DND-41 (cell line): ENCODE measurements around the gene NEBL.

ENCODE experiments used
- ATAC-seq: fragments of 200-7000 bp; cut with Tn5 transposase; 3 replicates; pipeline ENCODE4 v1.9.1; 2021; ENCODE audit warnings: low read depth; ENCODE audit not compliant: insufficient read depth
- DNase-seq: peaks from one replicate; pipeline ENCODE4 v3.0.0-alpha.2; 2020
- H2AFZ ChIP-seq: 2 replicates; pipeline ENCODE4 v1.6.0; 2012; ENCODE audit warnings: low read depth, low read length
- H3K27ac ChIP-seq: 2 replicates; pipeline ENCODE4 v1.5.1; 2012; ENCODE audit warnings: low read length, inconsistent platforms
- H3K27me3 ChIP-seq: fragments of 200-600 bp; sonication (generic); 2 replicates; pipeline ENCODE4 v1.6.0; 2012; ENCODE audit warnings: low read length, mild to moderate bottlenecking, inconsistent platforms; ENCODE audit not compliant: insufficient read depth, poor library complexity
- H3K36me3 ChIP-seq: 2 replicates; pipeline ENCODE4 v1.5.1; 2012; ENCODE audit warnings: low read length, inconsistent platforms; ENCODE audit not compliant: insufficient read depth
- H3K4me1 ChIP-seq: 2 replicates; pipeline ENCODE4 v1.5.1; 2012; ENCODE audit warnings: mild to moderate bottlenecking, low read length; ENCODE audit not compliant: insufficient read depth
- H3K4me2 ChIP-seq: 2 replicates; pipeline ENCODE4 v1.6.0; 2012; ENCODE audit warnings: mild to moderate bottlenecking, moderate library complexity, low read length, inconsistent platforms; ENCODE audit not compliant: insufficient read depth
- H3K4me3 ChIP-seq, 2 experiments: fragments of 200-600 bp in 1 of 2; shearing (Covaris generic) in 1 of 2; 2 replicates each; pipeline ENCODE4 v1.5.1; 2012 to 2016; ENCODE audit warnings: inconsistent platforms in 2 of 2, low read length in 2 of 2, mild to moderate bottlenecking in 2 of 2, low read depth in 1 of 2, moderate library complexity in 1 of 2
- H3K79me2 ChIP-seq: 2 replicates; pipeline ENCODE4 v1.6.0; 2012; ENCODE audit warnings: low read length, inconsistent platforms; ENCODE audit not compliant: insufficient read depth
- H3K9ac ChIP-seq: 2 replicates; pipeline ENCODE4 v1.6.0; 2012; ENCODE audit warnings: low read depth, mild to moderate bottlenecking, inconsistent platforms, low read length, moderate library complexity
- H3K9me3 ChIP-seq: 2 replicates; pipeline ENCODE4 v1.5.1; 2012; ENCODE audit warnings: low read length, moderate library complexity, mild to moderate bottlenecking, inconsistent platforms; ENCODE audit not compliant: insufficient read depth, severe bottlenecking
- H4K20me1 ChIP-seq: 2 replicates; pipeline ENCODE4 v1.6.0; 2012; ENCODE audit warnings: low read length; ENCODE audit not compliant: insufficient read depth
- EZH2 ChIP-seq: IDR thresholded peaks from 3 replicates; pipeline ENCODE4 v1.6.1; 2012; ENCODE audit warnings: borderline replicate concordance, low read depth, mild to moderate bottlenecking, moderate library complexity, low read length, inconsistent platforms; ENCODE audit not compliant: severe bottlenecking
- TF ChIP-seq, protein P1 (sequence below): IDR thresholded peaks from 2 replicates; pipeline ENCODE4 v1.5.1; 2012; ENCODE audit warnings: borderline replicate concordance, low read length, moderate library complexity, mild to moderate bottlenecking; ENCODE audit not compliant: poor library complexity, severe bottlenecking; ENCODE audit errors: extremely low read depth

Gene NEBL

DNA sequence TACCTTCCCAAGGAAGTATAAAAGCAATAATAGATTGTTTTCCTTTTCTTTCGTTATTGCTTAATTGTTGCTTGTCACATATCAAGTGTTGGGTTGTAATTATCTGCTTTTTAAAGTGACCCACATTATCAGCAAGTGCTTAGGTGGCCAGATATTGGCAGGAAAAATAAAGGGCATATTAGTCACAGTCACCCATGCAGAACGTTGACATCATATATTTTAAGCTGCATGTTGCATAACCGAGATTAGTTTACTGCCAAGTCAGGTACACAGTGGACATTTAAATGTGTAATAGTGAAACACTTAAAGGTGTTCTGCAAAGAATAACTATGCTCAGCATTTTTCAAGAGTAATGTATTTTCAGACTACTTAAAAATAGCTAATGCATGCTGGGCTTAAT is 11.4 kb downstream of the NEBL start:
- DNase-seq (no peak), ATAC-seq (no peak)
- H3K9ac ChIP-seq, result no peak overlapping the region
- no peaks in the 10 kb centered on the region for H3K27me3 ChIP-seq
- no peak for TF ChIP-seq EZH2
- TF ChIP-seq, protein P1, sequence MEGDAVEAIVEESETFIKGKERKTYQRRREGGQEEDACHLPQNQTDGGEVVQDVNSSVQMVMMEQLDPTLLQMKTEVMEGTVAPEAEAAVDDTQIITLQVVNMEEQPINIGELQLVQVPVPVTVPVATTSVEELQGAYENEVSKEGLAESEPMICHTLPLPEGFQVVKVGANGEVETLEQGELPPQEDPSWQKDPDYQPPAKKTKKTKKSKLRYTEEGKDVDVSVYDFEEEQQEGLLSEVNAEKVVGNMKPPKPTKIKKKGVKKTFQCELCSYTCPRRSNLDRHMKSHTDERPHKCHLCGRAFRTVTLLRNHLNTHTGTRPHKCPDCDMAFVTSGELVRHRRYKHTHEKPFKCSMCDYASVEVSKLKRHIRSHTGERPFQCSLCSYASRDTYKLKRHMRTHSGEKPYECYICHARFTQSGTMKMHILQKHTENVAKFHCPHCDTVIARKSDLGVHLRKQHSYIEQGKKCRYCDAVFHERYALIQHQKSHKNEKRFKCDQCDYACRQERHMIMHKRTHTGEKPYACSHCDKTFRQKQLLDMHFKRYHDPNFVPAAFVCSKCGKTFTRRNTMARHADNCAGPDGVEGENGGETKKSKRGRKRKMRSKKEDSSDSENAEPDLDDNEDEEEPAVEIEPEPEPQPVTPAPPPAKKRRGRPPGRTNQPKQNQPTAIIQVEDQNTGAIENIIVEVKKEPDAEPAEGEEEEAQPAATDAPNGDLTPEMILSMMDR, result no peak
- H3K27ac ChIP-seq, result no peak overlapping the region
- H3K9me3 ChIP-seq, result no peaks in the 10 kb centered on the region
- no peaks in the 10 kb centered on the region for H3K79me2 ChIP-seq
- H4K20me1 ChIP-seq, result no peaks in the 10 kb centered on the region
- H3K36me3 ChIP-seq, result no peaks in the 10 kb centered on the region
- no peak overlapping the region for H2AFZ ChIP-seq
- H3K4me3 ChIP-seq, result no peak overlapping the region
- no peak overlapping the region for H3K4me2 ChIP-seq
- H3K4me1 ChIP-seq, result no peaks in the 10 kb centered on the region

DNA sequence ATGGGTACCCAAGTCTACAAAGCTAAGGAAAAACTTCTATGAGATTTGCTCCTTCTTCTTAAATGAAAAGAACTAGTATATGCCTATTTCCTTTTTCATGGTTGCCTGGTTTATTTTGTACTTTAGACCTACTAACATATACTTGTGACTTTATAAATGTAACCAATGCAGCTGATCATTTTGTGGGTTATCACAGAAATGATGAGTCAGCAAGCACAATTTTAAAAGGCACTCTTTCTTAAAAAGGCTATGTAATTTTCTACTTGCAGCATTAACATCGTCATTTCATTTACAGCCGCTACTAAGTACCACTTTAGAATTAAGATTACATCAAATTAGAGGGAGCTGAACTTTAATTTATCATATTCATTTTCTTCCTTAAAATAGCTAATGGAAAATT is 13.6 kb downstream of the NEBL start:
- Histone ChIP-seq H3K79me2 (no peaks in the 10 kb centered on the region), H2AFZ (no peak overlapping the region), H3K4me3 (no peak overlapping the region), H4K20me1 (no peaks in the 10 kb centered on the region), H3K4me1 (no peaks in the 10 kb centered on the region), H3K36me3 (no peaks in the 10 kb centered on the region), H3K27ac (no peak overlapping the region), H3K27me3 (no peaks in the 10 kb centered on the region), H3K9me3 (no peaks in the 10 kb centered on the region), H3K9ac (no peak overlapping the region), H3K4me2 (no peak overlapping the region)
- no peak for ATAC-seq
- DNase-seq, result no peak
- TF ChIP-seq, protein P1, result no peak
- TF ChIP-seq EZH2, result no peak

DNA sequence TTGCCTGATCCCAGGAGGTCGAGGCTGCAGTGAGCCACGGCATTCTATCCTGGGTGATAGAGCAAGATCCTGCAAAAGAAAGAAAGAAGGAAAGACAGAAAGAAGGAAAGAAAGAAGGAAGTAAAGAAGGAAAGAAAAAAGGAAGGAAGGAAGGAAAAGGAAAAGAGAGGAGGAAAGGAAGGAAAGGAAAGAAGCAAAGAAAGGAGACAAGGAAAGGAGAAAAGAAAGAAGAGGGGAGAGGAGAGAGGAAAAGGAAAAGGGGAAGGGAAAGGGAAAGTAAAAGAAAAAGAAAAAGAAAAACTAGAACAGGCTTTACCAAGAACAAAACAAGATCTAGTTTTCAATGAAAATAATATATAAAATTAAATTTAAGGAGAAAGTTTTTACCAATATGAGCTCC is 15.0 kb downstream of the NEBL start:
- Histone ChIP-seq H3K79me2 (no peaks in the 10 kb centered on the region), H3K27ac (no peak overlapping the region), H3K4me3 (no peak overlapping the region), H3K9me3 (no peaks in the 10 kb centered on the region), H3K4me2 (no peak overlapping the region), H3K9ac (no peak overlapping the region), H3K27me3 (no peaks in the 10 kb centered on the region), H3K36me3 (no peaks in the 10 kb centered on the region), H4K20me1 (no peaks in the 10 kb centered on the region), H3K4me1 (no peaks in the 10 kb centered on the region), H2AFZ (no peak overlapping the region)
- DNase-seq (no peak), ATAC-seq (no peak)
- no peak for TF ChIP-seq EZH2
- TF ChIP-seq, protein P1, result no peak

DNA sequence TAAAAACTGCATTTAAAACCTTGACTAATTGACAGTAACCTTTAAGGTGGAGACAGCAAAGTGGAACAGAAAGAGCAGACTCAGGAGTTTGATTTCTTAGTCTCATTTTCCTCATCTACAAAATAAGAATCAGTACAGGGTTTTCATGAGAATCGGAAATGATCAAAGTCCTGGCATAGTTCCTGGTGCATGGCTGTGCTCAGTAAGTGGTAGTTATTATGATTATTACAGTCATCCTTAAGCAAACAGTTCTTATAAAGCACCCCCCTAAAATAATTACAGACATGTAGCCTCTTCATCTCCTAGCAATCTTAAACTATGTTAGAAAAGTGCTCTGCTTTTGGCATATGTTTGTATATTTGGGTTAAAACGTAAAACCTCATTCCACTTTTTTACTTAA is 18.0 kb downstream of the NEBL start:
- H3K9ac ChIP-seq, result no peak overlapping the region
- no peaks in the 10 kb centered on the region for H3K79me2 ChIP-seq
- no peak for TF ChIP-seq EZH2
- TF ChIP-seq, protein P1, result no peak
- no peaks in the 10 kb centered on the region for H3K9me3 ChIP-seq
- no peak overlapping the region for H2AFZ ChIP-seq
- DNase-seq (no peak), ATAC-seq (no peak)
- H4K20me1 ChIP-seq, result no peaks in the 10 kb centered on the region
- H3K4me1 ChIP-seq, result no peaks in the 10 kb centered on the region
- no peak overlapping the region for H3K4me2 ChIP-seq
- no peaks in the 10 kb centered on the region for H3K27me3 ChIP-seq
- H3K27ac ChIP-seq, result no peak overlapping the region
- H3K4me3 ChIP-seq, result no peak overlapping the region
- no peaks in the 10 kb centered on the region for H3K36me3 ChIP-seq
